ENCODE results near the gene OSBPL2. TPM values are rescaled to one million over a fixed set of nuclear protein-coding genes. Genes with fewer than 3 reads are reported as not detected.

The OSBPL2 gene
- total and polyA plus RNA-seq, 2 experiments from 2014 or later, result 16.6 to 31.2 TPM

DNA sequence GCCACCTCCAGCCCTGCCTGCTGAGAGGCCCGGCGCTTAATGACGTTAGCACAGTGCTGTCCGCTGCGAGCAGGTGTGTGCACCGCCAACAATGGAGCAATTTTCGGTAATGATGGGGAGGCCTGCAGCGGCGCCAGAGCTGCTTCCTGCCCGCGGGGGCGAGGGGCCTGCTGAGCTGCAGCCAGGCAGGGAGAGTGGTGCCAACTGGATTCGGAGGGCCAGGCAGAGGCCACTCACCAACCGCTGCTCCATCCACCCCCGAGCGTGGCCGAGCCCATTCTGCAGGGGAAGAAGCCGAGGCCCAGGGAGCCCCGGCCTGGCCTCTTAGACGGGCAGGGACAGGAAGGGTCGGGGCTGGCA, 27.8 kb upstream of the OSBPL2 start:
- H3K4me3 Mint-ChIP-seq, result no peak overlapping the region
- Histone ChIP-seq H3K4me1 (ENCODE audit: insufficient read depth) (no peaks in the 10 kb centered on the region; the same call in 1 of the 2 replicates), H3K4me3 (no peak overlapping the region), H3K27me3 (ENCODE audit: insufficient read depth) (no peaks in the 10 kb centered on the region), H4K20me1 (replicated peaks; ENCODE audit: insufficient read depth) (no peaks in the 10 kb centered on the region; the same call in 1 of the 2 replicates), H2AFZ (no peak overlapping the region), H3K36me3 (ENCODE audit: insufficient read depth) (no peaks in the 10 kb centered on the region), H3K27ac (ENCODE audit: low read depth) (no peak overlapping the region), H3F3A (replicated peaks; ENCODE audit: low read depth) (no peaks in the 10 kb centered on the region), H3K4me2 (no peak overlapping the region), H3K9me2 (ENCODE audit: insufficient read depth) (no peaks in the 10 kb centered on the region), H3K79me2 (replicated peaks; ENCODE audit: insufficient read depth) (no peaks in the 10 kb centered on the region)
- DNase-seq (ENCODE audit: low spot score), result no peak
- no peaks in the 10 kb centered on the region for H3K36me3 Mint-ChIP-seq (ENCODE audit: low read depth)
- peaks cover 23% of the 10 kb centered on the region for H3K27me3 Mint-ChIP-seq (ENCODE audit: insufficient read depth, low read depth, poor library complexity)
- no peak overlapping the region for H3K27ac Mint-ChIP-seq
- no peak; a peak in 1 of 4 replicates for TF ChIP-seq CTCF (conservative IDR thresholded peaks at IDR 0.05; ENCODE audit: low read depth in 2 of 2)
- no peak for TF ChIP-seq ETS1 (IDR thresholded peaks at IDR 0.05)
- no peak for TF ChIP-seq POLR2AphosphoS5 (IDR thresholded peaks at IDR 0.05; ENCODE audit: low read depth)
- TF ChIP-seq REST (IDR thresholded peaks at IDR 0.05; ENCODE audit: unreplicated experiment), result no peak
- TF ChIP-seq NANOG (IDR thresholded peaks at IDR 0.05; ENCODE audit: borderline replicate concordance), result no peak
- TF ChIP-seq EZH2 (IDR thresholded peaks at IDR 0.05; ENCODE audit: low read depth, unreplicated experiment), result no peak
- no peak for TF ChIP-seq EZH2phosphoT487 (IDR thresholded peaks at IDR 0.05; ENCODE audit: unreplicated experiment)
- no peak for TF ChIP-seq JUNB (IDR thresholded peaks at IDR 0.05; ENCODE audit: unreplicated experiment)
- no peak for TF ChIP-seq STAT1 (IDR thresholded peaks at IDR 0.05; ENCODE audit: unreplicated experiment)
- no peak for TF ChIP-seq ZNF331 (CRISPR knock-in tag; IDR thresholded peaks at IDR 0.05; ENCODE audit: low read depth)
- no peak for TF ChIP-seq ZNF114 (CRISPR knock-in tag; IDR thresholded peaks at IDR 0.05)
- TF ChIP-seq, protein P1, sequence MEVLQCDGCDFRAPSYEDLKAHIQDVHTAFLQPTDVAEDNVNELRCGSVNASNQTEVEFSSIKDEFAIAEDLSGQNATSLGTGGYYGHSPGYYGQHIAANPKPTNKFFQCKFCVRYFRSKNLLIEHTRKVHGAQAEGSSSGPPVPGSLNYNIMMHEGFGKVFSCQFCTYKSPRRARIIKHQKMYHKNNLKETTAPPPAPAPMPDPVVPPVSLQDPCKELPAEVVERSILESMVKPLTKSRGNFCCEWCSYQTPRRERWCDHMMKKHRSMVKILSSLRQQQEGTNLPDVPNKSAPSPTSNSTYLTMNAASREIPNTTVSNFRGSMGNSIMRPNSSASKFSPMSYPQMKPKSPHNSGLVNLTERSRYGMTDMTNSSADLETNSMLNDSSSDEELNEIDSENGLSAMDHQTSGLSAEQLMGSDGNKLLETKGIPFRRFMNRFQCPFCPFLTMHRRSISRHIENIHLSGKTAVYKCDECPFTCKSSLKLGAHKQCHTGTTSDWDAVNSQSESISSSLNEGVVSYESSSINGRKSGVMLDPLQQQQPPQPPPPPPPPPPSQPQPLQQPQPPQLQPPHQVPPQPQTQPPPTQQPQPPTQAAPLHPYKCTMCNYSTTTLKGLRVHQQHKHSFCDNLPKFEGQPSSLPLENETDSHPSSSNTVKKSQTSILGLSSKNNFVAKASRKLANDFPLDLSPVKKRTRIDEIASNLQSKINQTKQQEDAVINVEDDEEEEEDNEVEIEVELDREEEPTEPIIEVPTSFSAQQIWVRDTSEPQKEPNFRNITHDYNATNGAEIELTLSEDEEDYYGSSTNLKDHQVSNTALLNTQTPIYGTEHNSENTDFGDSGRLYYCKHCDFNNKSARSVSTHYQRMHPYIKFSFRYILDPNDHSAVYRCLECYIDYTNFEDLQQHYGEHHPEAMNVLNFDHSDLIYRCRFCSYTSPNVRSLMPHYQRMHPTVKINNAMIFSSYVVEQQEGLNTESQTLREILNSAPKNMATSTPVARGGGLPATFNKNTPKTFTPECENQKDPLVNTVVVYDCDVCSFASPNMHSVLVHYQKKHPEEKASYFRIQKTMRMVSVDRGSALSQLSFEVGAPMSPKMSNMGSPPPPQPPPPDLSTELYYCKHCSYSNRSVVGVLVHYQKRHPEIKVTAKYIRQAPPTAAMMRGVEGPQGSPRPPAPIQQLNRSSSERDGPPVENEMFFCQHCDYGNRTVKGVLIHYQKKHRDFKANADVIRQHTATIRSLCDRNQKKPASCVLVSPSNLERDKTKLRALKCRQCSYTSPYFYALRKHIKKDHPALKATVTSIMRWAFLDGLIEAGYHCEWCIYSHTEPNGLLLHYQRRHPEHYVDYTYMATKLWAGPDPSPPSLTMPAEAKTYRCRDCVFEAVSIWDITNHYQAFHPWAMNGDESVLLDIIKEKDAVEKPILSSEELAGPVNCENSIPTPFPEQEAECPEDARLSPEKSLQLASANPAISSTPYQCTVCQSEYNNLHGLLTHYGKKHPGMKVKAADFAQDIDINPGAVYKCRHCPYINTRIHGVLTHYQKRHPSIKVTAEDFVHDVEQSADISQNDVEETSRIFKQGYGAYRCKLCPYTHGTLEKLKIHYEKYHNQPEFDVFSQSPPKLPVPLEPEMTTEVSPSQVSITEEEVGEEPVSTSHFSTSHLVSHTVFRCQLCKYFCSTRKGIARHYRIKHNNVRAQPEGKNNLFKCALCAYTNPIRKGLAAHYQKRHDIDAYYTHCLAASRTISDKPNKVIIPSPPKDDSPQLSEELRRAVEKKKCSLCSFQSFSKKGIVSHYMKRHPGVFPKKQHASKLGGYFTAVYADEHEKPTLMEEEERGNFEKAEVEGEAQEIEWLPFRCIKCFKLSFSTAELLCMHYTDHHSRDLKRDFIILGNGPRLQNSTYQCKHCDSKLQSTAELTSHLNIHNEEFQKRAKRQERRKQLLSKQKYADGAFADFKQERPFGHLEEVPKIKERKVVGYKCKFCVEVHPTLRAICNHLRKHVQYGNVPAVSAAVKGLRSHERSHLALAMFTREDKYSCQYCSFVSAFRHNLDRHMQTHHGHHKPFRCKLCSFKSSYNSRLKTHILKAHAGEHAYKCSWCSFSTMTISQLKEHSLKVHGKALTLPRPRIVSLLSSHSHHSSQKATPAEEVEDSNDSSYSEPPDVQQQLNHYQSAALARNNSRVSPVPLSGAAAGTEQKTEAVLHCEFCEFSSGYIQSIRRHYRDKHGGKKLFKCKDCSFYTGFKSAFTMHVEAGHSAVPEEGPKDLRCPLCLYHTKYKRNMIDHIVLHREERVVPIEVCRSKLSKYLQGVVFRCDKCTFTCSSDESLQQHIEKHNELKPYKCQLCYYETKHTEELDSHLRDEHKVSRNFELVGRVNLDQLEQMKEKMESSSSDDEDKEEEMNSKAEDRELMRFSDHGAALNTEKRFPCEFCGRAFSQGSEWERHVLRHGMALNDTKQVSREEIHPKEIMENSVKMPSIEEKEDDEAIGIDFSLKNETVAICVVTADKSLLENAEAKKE (CRISPR knock-in tag; IDR thresholded peaks at IDR 0.05), result no peak
- no peak for TF ChIP-seq CREB1 (CRISPR knock-in tag; IDR thresholded peaks at IDR 0.05; ENCODE audit: low read depth)
- H3K4me1 Mint-ChIP-seq, result peaks cover 10% of the 10 kb centered on the region
- no peak for ATAC-seq
- no peaks in the 10 kb centered on the region for H3K9me3 Mint-ChIP-seq

Data from GM23338 (cell line).